ENCODE results near the gene RPEL1. TPM values are rescaled to one million over a fixed set of nuclear protein-coding genes. Genes with fewer than 3 reads are reported as not detected.

The RPEL1 gene
- total RNA-seq = not detected in 2 replicates

DNA sequence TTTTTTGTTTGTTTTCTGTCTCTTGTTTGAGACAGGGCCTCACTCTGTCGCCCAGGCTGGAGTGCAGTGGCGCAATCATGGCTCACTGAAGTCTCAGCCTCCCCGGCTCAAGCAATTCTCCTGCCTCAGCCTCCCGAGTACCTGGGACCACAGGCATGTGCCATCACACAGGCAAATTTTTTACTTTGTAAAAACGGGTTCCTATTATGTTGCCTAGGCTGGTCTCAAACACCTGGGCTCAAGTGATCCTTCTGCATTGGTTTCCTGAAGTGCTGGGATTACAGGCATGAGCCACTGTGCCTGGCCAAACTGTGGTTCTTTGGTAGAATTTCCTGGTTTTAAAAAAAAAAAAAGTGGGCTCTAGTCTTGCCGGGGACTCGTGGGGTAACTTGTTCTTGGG, at the start of gene RPEL1:
TSS of gene RPEL1 (plus strand) at position 301 of the 400 bp plus-strand sequence. CDS start 110 bp downstream, outside the sequence.

DNA sequence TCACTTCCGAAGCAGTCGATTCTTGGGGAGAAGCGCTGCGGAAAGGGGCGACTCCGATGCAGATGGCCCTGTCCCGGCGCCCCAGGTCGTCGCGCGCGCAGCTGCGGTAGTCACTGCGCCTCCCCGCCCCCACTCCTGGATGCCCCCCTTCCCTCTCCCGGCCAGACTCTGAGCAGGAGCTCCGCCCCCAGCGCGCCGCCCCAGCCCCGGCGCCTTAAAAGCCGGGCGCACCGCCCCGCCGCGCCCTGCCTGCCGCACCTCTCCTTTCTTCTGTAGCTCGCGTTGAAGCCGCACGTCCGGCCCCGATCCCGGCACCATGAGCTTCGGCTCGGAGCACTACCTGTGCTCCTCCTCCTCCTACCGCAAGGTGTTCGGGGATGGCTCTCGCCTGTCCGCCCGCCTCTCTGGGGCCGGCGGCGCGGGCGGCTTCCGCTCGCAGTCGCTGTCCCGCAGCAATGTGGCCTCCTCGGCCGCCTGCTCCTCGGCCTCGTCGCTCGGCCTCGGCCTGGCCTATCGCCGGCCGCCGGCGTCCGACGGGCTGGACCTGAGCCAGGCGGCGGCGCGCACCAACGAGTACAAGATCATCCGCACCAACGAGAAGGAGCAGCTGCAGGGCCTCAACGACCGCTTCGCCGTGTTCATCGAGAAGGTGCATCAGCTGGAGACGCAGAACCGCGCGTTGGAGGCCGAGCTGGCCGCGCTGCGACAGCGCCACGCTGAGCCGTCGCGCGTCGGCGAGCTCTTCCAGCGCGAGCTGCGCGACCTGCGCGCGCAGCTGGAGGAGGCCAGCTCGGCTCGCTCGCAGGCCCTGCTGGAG, 31.4 kb downstream of the RPEL1 start, which contains the start of gene INA:
TSS of gene INA (plus strand) at position 243 of the 817 bp plus-strand sequence. CDS start at position 317, 74 bp downstream.

Other genes starting within 250 kb of the RPEL1 start
- 55.4 and 101 TPM in 2 replicates for gene NT5C2, start 52.6 kb upstream of the RPEL1 start, total RNA-seq
- 0.12 and 0.59 TPM in 2 replicates for gene INA, start 31.3 kb downstream of the RPEL1 start, total RNA-seq
- gene PCGF6, start 105.3 kb downstream of the RPEL1 start, total RNA-seq = 8.2 and 11.5 TPM in 2 replicates
- 3.1 and 3.2 TPM in 2 replicates for gene TAF5, start 122.1 kb downstream of the RPEL1 start, total RNA-seq
- gene ATP5MK, start 150.6 kb downstream of the RPEL1 start, total RNA-seq = 269 and 308 TPM in 2 replicates
- gene PDCD11, start 150.7 kb downstream of the RPEL1 start, total RNA-seq = 18.3 and 18.5 TPM in 2 replicates
- 124 and 125 TPM in 2 replicates for gene CALHM2, start 206.5 kb downstream of the RPEL1 start, total RNA-seq
- gene CALHM1, start 213.0 kb downstream of the RPEL1 start, total RNA-seq = not detected in 2 replicates
- not detected in 2 replicates for gene CALHM3, start 233.4 kb downstream of the RPEL1 start, total RNA-seq
- gene NEURL1, start 247.8 kb downstream of the RPEL1 start, total RNA-seq = 0.12 and 0.68 TPM in 2 replicates

Data from cardiac ventricle fibroblast (primary cell).